Kidney (tissue), 14 donors: Measurements from ENCODE around the gene UGT1A3. TPM values are rescaled to one million over a fixed set of nuclear protein-coding genes. Genes with fewer than 3 reads are reported as not detected.

Experiments used
- DNase-seq, 5 donors: peaks; one replicate each; pipeline ENCODE4 v3.0.0-alpha.2; 2013 to 2020
- FAIRE-seq: peaks from 2 replicates; lab custom pipeline; 2012; peaks lifted over from hg19 to GRCh38; lab: Jason Lieb, UNC
- H3K27ac ChIP-seq, 2 donors: one replicate each; pipeline ENCODE4 v1.7.0; 2013; ENCODE audit warnings: low read depth in 2 of 2, low read length in 2 of 2, inconsistent platforms in 1 of 2
- H3K27me3 ChIP-seq: one replicate; pipeline ENCODE4 v1.7.1; 2013; ENCODE audit warnings: low read length, inconsistent platforms; ENCODE audit not compliant: control insufficient read depth, insufficient read depth
- H3K36me3 ChIP-seq, 3 donors: one replicate each; pipeline versions ENCODE4 v1.7.0 to v1.7.1; 2013; ENCODE audit warnings: low read length in 3 of 3, control low read depth in 1 of 3, inconsistent platforms in 1 of 3; ENCODE audit not compliant: insufficient read depth in 3 of 3, control insufficient read depth in 2 of 3
- H3K4me1 ChIP-seq, 3 donors: one replicate each; pipeline versions ENCODE4 v1.7.0 to v1.7.1; 2013; ENCODE audit warnings: low read length in 3 of 3, inconsistent platforms in 1 of 3, low read depth in 1 of 3; ENCODE audit not compliant: control insufficient read depth in 2 of 3, insufficient read depth in 2 of 3
- H3K4me3 ChIP-seq, 3 donors: one replicate each; pipeline versions ENCODE4 v1.7.0 to v1.8.1; 2013; ENCODE audit warnings: low read length in 3 of 3, control low read depth in 1 of 3, inconsistent platforms in 1 of 3
- H3K9ac ChIP-seq, 3 donors: one replicate each; pipeline versions ENCODE4 v1.7.0 to v1.7.1; 2013; ENCODE audit warnings: low read length in 3 of 3, control low read depth in 1 of 3, inconsistent platforms in 1 of 3
- H3K9me3 ChIP-seq, 3 donors: one replicate each; pipeline versions ENCODE4 v1.7.0 to v1.7.1; 2013; ENCODE audit warnings: low read length in 3 of 3, control low read depth in 1 of 3, inconsistent platforms in 1 of 3; ENCODE audit not compliant: control insufficient read depth in 2 of 3, insufficient read depth in 1 of 3
- intact Hi-C: fragments of 100-400 bp; cut with DNase I; formaldehyde crosslinking; loops from one replicate; pipeline ENCODE4 v1.11.1; 2022
- polyA plus RNA-seq: library from polyadenylated mRNA; stranded (reverse); fragments of 350-450 nt; fragmentation: Illumina TruSeq; extraction: RNeasy Lipid Tissue Mini Kit (QIAGEN cat#74804); gene quantifications from one replicate; pipeline ENCODE4 v1.2.3, GENCODE V29; 2014; ENCODE audit warnings: low read depth, low replicate concordance; ENCODE audit not compliant: insufficient read depth
- total RNA-seq: library from RNA; stranded (reverse); fragmentation: NEBNext Ultra II Directional; extraction: Animal tissue kit (Norgen Biotek cat#: 25700); gene quantifications from one replicate; pipeline ENCODE4 v1.2.1, GENCODE V29; 2021
- TF ChIP-seq, protein P1 (sequence below): IDR thresholded peaks from 3 replicates; pipeline ENCODE4 v1.5.1; 2012; ENCODE audit warnings: mild to moderate bottlenecking, moderate library complexity, borderline replicate concordance; ENCODE audit not compliant: insufficient read depth; ENCODE audit errors: extremely low read depth
- donor health status: control.
- donor health status: control.
- donor health status: control.
- donor health status: control.
- donor health status: control.
- donor health status: DM: yes; HTN: yes; CAD: no.
- donor health status: Normal renal cell carcinoma (clear cell type).

The UGT1A3 gene
- total and polyA plus RNA-seq, 2 donors from 2014 or later: 0.47 to 0.57 TPM

DNA sequence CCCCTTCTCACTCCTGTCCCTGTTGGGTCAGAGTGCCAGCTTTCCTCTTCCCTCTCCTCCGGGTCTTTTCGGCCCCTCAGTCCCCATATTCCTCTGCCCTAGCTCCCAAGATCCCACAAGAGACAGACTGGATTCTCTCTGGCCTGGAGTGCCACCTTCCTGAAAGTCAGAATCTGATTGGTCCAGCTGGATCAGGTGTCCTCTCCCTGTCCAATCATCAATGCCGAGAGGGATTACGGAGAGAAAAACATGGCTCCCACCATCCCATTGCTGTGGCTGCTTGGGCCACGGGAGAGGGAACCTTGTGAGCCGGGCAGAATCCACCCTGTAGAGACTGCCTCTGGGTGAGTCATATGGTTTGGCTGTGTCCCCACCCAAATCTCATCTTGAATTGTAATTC lies 46.6 kb downstream of the UGT1A3 start:
- Histone ChIP-seq H3K9ac (no peak overlapping the region), H3K4me3 (no peak overlapping the region), H3K36me3 (peaks cover 0 to 18% (median 3%) of the 10 kb centered on the region in 3 donors), H3K9me3 (peaks cover 0 to 3% (median 0%) of the 10 kb centered on the region in 3 donors), H3K27ac (no peak overlapping the region), H3K4me1 (no peaks in the 10 kb centered on the region), H3K27me3 (no peaks in the 10 kb centered on the region)
- DNase-seq (no peak), FAIRE-seq (no peak)
- intact Hi-C loops: no loop called here
- TF ChIP-seq, protein P1, sequence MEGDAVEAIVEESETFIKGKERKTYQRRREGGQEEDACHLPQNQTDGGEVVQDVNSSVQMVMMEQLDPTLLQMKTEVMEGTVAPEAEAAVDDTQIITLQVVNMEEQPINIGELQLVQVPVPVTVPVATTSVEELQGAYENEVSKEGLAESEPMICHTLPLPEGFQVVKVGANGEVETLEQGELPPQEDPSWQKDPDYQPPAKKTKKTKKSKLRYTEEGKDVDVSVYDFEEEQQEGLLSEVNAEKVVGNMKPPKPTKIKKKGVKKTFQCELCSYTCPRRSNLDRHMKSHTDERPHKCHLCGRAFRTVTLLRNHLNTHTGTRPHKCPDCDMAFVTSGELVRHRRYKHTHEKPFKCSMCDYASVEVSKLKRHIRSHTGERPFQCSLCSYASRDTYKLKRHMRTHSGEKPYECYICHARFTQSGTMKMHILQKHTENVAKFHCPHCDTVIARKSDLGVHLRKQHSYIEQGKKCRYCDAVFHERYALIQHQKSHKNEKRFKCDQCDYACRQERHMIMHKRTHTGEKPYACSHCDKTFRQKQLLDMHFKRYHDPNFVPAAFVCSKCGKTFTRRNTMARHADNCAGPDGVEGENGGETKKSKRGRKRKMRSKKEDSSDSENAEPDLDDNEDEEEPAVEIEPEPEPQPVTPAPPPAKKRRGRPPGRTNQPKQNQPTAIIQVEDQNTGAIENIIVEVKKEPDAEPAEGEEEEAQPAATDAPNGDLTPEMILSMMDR: no peak

- Histone ChIP-seq H3K4me3 (no peak within 1 kb of the TSS), H3K4me1 (no peaks in the 10 kb centered on the region), H3K27ac (no peak within 1 kb of the TSS), H3K9me3 (peaks cover 0 to 3% (median 0%) of the 10 kb centered on the region in 3 donors), H3K9ac (no peak within 1 kb of the TSS), H3K36me3 (peaks cover 0 to under 1% (median 0%) of the 10 kb centered on the region in 3 donors), H3K27me3 (no peaks in the 10 kb centered on the region)
- TF ChIP-seq, protein P1: no peak
- DNase-seq: no peak
- intact Hi-C loops: no loop called here
- FAIRE-seq: no peak
Observed at GRCh38 chr2:233778030-233778429, 49.2 kb downstream of the UGT1A3 start, which contains the start of gene MROH2A. TSS of gene MROH2A (plus strand) at chr2:233778330. CDS start at chr2:233779359, 1,029 bp downstream.

- no peak for FAIRE-seq
- Histone ChIP-seq H3K9me3 (peaks cover 0 to 3% (median 0%) of the 10 kb centered on the region in 3 donors), H3K27me3 (no peaks in the 10 kb centered on the region), H3K36me3 (no peaks in the 10 kb centered on the region), H3K27ac (no peak overlapping the region), H3K4me3 (no peak overlapping the region), H3K9ac (no peak overlapping the region), H3K4me1 (no peaks in the 10 kb centered on the region)
- DNase-seq: no peak
- TF ChIP-seq, protein P1: no peak
- intact Hi-C loops: no loop called here
Observed at GRCh38 chr2:233779722-233780121, 50.9 kb downstream of the UGT1A3 start.

DNA sequence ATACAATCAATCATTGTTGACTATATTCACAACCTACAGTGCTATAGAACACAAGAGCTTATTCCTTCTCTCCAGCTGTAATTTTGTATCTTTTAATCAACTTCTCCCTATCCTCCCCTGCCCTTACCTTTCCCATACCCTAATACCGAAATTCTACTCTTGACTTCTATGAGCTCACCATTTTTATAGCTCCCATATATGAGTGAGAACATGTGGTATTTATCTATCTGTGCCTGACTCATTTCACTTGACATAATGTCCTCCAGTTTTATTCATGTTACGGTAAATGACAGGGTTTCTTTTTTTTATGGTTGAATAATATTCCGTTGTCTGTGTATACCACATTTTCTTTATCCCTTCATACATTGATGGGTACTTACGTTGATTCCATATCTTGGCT lies 51.9 kb downstream of the UGT1A3 start:
- Histone ChIP-seq H3K27me3 (no peaks in the 10 kb centered on the region), H3K9me3 (no peaks in the 10 kb centered on the region), H3K4me1 (no peaks in the 10 kb centered on the region), H3K36me3 (no peaks in the 10 kb centered on the region), H3K9ac (no peak overlapping the region), H3K4me3 (no peak overlapping the region), H3K27ac (no peak overlapping the region)
- no peak for FAIRE-seq
- TF ChIP-seq, protein P1: no peak
- DNase-seq: no peak
- intact Hi-C loops: no loop called here
